HepG2 (cell line): ENCODE measurements around the gene TRIM28. TPM values are rescaled to one million over a fixed set of nuclear protein-coding genes. Genes with fewer than 3 reads are reported as not detected.
A peak's percentile ranks its signal among the peaks of the same experiment; 100 is the strongest.

Experiments
- ATF1 ChIP-seq: IDR thresholded peaks from 2 replicates; pipeline ENCODE4 v1.6.1; 2016; ENCODE audit warnings: mild to moderate bottlenecking, control low read depth
- CAMTA2 ChIP-seq: sonication (generic); formaldehyde crosslinking; IDR thresholded peaks from 2 replicates; pipeline ENCODE4 v1.4.0; 2020; ENCODE audit warnings: mild to moderate bottlenecking, missing genetic modification reagents, borderline replicate concordance
- ESRRA ChIP-seq: sonication (generic); formaldehyde crosslinking; IDR thresholded peaks from 2 replicates; pipeline ENCODE4 v1.5.1; 2020; ENCODE audit warnings: mild to moderate bottlenecking, low read depth, missing genetic modification reagents
- FOXA1 ChIP-seq, 2 experiments: fragments of 450-650 bp in 1 of 2; sonication (generic) in 1 of 2; formaldehyde crosslinking in 1 of 2; IDR thresholded peaks; 2 replicates each; pipeline versions ENCODE4 v1.4.0 to v1.6.1; 2016 to 2020; ENCODE audit warnings: missing genetic modification reagents in 1 of 2
- GLI4 ChIP-seq: sonication (generic); formaldehyde crosslinking; IDR thresholded peaks from 2 replicates; pipeline ENCODE4 v1.5.1; 2020; ENCODE audit warnings: missing genetic modification reagents, mild to moderate bottlenecking, moderate library complexity, borderline replicate concordance
- GMEB2 ChIP-seq: IDR thresholded peaks from 2 replicates; pipeline ENCODE4 v1.6.1; 2016; ENCODE audit warnings: missing biosample characterization, missing genetic modification reagents, low read depth
- IKZF1 ChIP-seq: fragments of 450-650 bp; IDR thresholded peaks from 2 replicates; pipeline ENCODE4 v1.7.1; 2016
- LRRFIP1 ChIP-seq: sonication (generic); formaldehyde crosslinking; conservative IDR thresholded peaks from 2 replicates; pipeline ENCODE4 v1.4.0; 2020; ENCODE audit warnings: missing genetic modification reagents
- NCOA5 ChIP-seq: sonication (generic); formaldehyde crosslinking; IDR thresholded peaks from 2 replicates; pipeline ENCODE4 v1.4.0; 2020; ENCODE audit warnings: missing genetic modification reagents
- PAX8 ChIP-seq: sonication (generic); formaldehyde crosslinking; IDR thresholded peaks from 2 replicates; pipeline ENCODE4 v1.8.0; 2022; ENCODE audit warnings: mild to moderate bottlenecking, missing genetic modification reagents, borderline replicate concordance
- TAF1 ChIP-seq: sonication (generic); formaldehyde crosslinking; IDR thresholded peaks from 2 replicates; pipeline ENCODE4 v1.4.0; 2020; ENCODE audit warnings: missing genetic modification reagents
- TSC22D2 ChIP-seq: sonication (generic); formaldehyde crosslinking; IDR thresholded peaks from 2 replicates; pipeline ENCODE4 v1.5.1; 2020; ENCODE audit warnings: missing genetic modification reagents, mild to moderate bottlenecking, borderline replicate concordance
- ZNF136 ChIP-seq: sonication (generic); formaldehyde crosslinking; IDR thresholded peaks from 2 replicates; pipeline ENCODE4 v1.8.1; 2022; ENCODE audit warnings: low read depth, mild to moderate bottlenecking, moderate library complexity, missing genetic modification reagents
- ZNF234 ChIP-seq: sonication (generic); formaldehyde crosslinking; conservative IDR thresholded peaks from 2 replicates; pipeline ENCODE4 v1.5.1; 2020; ENCODE audit warnings: mild to moderate bottlenecking, missing genetic modification reagents
- ZNF264 ChIP-seq: sonication (generic); formaldehyde crosslinking; IDR thresholded peaks from 2 replicates; pipeline ENCODE4 v1.4.0; 2020; ENCODE audit warnings: missing genetic modification reagents
- ZNF558 ChIP-seq: sonication (generic); formaldehyde crosslinking; IDR thresholded peaks from 2 replicates; pipeline ENCODE4 v1.9.0; 2022; ENCODE audit warnings: mild to moderate bottlenecking, missing genetic modification reagents, borderline replicate concordance
- ZNF792 ChIP-seq: IDR thresholded peaks from 2 replicates; pipeline ENCODE4 v1.6.1; 2016
- polyA plus RNA-seq, 8 experiments: library from polyadenylated mRNA; depleted of rRNA in 3 of 8; stranded (reverse) in 7 of 8; unstranded in 1 of 8; fragments of >200 nt; fragmentation: Illumina TruSeq in 4 of 8; extraction: Trizol in 4 of 8; gene quantifications; 2 replicates each; pipeline versions ENCODE4 v1.2.1 to v1.2.3, GENCODE V29; 2011 to 2016; ENCODE audit warnings: low read depth in 4 of 8, missing spikeins in 1 of 8, mixed read lengths in 1 of 8; ENCODE audit not compliant: insufficient read depth in 1 of 8
- total RNA-seq, 5 experiments: library from RNA; depleted of rRNA; stranded (reverse); fragments of >200 nt; fragmentation: Illumina TruSeq; extraction: Trizol; gene quantifications; 2 replicates each; pipeline ENCODE4 v1.2.3, GENCODE V29; 2016; ENCODE audit warnings: low read depth in 1 of 5
- TF ChIP-seq, protein P1 (sequence below): sonication (generic); formaldehyde crosslinking; IDR thresholded peaks from 2 replicates; pipeline ENCODE4 v1.4.0; 2020; ENCODE audit warnings: mild to moderate bottlenecking, low read depth, missing genetic modification reagents
- TF ChIP-seq, protein P2 (sequence below): sonication (generic); formaldehyde crosslinking; IDR thresholded peaks from 2 replicates; pipeline ENCODE4 v1.4.0; 2020; ENCODE audit warnings: missing genetic modification reagents

TRIM28 gene
- total and polyA plus RNA-seq, 2 of the 13 experiments (the other 11 are each of a cell fraction or from before 2014, with no cell fraction given): 361 to 439 TPM

DNA sequence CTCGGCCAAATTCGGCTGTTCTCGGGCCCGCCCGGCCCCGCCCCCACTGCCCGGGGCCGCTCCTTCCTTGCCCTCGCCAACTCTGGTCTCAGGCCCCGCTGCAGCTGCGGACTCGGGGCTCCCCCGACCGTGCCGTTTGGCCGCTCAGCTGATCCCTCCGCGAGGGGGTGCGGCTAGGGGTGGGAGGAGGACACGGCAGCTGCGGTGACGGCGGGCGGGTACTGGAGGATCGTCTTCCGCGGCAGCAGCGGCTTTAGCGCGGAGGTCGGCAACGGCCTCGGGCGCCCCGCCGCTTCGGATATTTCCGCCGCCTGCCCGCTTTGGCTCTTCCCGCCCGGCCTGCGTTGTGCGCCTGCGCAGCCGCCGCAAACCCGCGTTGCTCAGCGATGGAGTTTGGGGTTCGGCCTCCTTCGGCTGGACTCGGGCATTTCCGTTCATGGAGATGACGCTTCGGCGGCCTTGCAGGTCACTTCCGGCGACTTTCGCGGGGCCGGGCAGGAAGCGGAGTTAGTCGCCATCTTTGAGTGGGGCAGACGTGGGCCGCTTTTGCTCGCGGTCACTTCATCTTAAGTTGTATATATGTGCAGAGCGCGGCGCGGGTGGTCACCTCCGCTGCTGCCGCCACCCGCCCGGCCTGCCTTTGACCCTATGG lies 14.9 kb downstream of the TRIM28 start (continued):
- TF ChIP-seq, protein P1, sequence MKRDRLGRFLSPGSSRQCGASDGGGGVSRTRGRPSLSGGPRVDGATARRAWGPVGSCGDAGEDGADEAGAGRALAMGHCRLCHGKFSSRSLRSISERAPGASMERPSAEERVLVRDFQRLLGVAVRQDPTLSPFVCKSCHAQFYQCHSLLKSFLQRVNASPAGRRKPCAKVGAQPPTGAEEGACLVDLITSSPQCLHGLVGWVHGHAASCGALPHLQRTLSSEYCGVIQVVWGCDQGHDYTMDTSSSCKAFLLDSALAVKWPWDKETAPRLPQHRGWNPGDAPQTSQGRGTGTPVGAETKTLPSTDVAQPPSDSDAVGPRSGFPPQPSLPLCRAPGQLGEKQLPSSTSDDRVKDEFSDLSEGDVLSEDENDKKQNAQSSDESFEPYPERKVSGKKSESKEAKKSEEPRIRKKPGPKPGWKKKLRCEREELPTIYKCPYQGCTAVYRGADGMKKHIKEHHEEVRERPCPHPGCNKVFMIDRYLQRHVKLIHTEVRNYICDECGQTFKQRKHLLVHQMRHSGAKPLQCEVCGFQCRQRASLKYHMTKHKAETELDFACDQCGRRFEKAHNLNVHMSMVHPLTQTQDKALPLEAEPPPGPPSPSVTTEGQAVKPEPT: no peak
- no peak for TF ChIP-seq ATF1 (CRISPR knock-in tag)
- no peak for TF ChIP-seq FOXA1 (IDR thresholded peaks at IDR 0.05)
- TF ChIP-seq FOXA1 (CRISPR knock-in tag; IDR thresholded peaks at IDR 0.05): 0 out of 2 replicates have a peak, but pooled peaks have one; percentile 25
- TF ChIP-seq ZNF792 (CRISPR knock-in tag): no peak; the same call in 1 of the 2 replicates
- peak; percentile 77; the same call in 1 of the 2 replicates for TF ChIP-seq PAX8
- TF ChIP-seq TAF1 (CRISPR knock-in tag): peak; percentile 72; the same call in 1 of the 2 replicates
- no peak for TF ChIP-seq IKZF1
- TF ChIP-seq CAMTA2 (CRISPR knock-in tag): no peak
- 0 out of 2 replicates have a peak, but pooled peaks have one; percentile 13 for TF ChIP-seq ESRRA
- TF ChIP-seq GLI4 (CRISPR knock-in tag): peak; percentile 19; the same call in 1 of the 2 replicates
- no peak for TF ChIP-seq NCOA5 (CRISPR knock-in tag)
- TF ChIP-seq ZNF558 (CRISPR knock-in tag): 0 out of 2 replicates have a peak, but pooled peaks have one; percentile 81
- TF ChIP-seq, protein P2, sequence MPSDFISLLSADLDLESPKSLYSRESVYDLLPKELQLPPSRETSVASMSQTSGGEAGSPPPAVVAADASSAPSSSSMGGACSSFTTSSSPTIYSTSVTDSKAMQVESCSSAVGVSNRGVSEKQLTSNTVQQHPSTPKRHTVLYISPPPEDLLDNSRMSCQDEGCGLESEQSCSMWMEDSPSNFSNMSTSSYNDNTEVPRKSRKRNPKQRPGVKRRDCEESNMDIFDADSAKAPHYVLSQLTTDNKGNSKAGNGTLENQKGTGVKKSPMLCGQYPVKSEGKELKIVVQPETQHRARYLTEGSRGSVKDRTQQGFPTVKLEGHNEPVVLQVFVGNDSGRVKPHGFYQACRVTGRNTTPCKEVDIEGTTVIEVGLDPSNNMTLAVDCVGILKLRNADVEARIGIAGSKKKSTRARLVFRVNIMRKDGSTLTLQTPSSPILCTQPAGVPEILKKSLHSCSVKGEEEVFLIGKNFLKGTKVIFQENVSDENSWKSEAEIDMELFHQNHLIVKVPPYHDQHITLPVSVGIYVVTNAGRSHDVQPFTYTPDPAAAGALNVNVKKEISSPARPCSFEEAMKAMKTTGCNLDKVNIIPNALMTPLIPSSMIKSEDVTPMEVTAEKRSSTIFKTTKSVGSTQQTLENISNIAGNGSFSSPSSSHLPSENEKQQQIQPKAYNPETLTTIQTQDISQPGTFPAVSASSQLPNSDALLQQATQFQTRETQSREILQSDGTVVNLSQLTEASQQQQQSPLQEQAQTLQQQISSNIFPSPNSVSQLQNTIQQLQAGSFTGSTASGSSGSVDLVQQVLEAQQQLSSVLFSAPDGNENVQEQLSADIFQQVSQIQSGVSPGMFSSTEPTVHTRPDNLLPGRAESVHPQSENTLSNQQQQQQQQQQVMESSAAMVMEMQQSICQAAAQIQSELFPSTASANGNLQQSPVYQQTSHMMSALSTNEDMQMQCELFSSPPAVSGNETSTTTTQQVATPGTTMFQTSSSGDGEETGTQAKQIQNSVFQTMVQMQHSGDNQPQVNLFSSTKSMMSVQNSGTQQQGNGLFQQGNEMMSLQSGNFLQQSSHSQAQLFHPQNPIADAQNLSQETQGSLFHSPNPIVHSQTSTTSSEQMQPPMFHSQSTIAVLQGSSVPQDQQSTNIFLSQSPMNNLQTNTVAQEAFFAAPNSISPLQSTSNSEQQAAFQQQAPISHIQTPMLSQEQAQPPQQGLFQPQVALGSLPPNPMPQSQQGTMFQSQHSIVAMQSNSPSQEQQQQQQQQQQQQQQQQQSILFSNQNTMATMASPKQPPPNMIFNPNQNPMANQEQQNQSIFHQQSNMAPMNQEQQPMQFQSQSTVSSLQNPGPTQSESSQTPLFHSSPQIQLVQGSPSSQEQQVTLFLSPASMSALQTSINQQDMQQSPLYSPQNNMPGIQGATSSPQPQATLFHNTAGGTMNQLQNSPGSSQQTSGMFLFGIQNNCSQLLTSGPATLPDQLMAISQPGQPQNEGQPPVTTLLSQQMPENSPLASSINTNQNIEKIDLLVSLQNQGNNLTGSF: peak; percentile 88; the same call in 1 of the 2 replicates
- no peak for TF ChIP-seq GMEB2 (CRISPR knock-in tag)
- TF ChIP-seq ZNF234: peak; percentile 83; the same call in 1 of the 2 replicates
- TF ChIP-seq TSC22D2 (CRISPR knock-in tag): no peak
- peak; percentile 72 for TF ChIP-seq ZNF264 (CRISPR knock-in tag)
- no peak for TF ChIP-seq LRRFIP1 (CRISPR knock-in tag)
- TF ChIP-seq ZNF136 (CRISPR knock-in tag): no peak
